Measurements from ENCODE around the gene CABP1.

- TF ChIP-seq ZNF324 (CRISPR knock-in tag; IDR thresholded peaks at IDR 0.05) (no peak), MLLT1 (IDR thresholded peaks at IDR 0.05) (no peak), FOXK2 (conservative IDR thresholded peaks at IDR 0.05 in 1 of 2, IDR thresholded peaks at IDR 0.05 in 1 of 2; ENCODE audit: low read depth in 2 of 2) (no peak), CTCF (IDR thresholded peaks at IDR 0.05 in 2 of 3, conservative IDR thresholded peaks at IDR 0.05 in 1 of 3; ENCODE audit: insufficient read depth in 2 of 3, low read depth in 1 of 3, low read length in 3 of 3) (no peak), ZNF639 (CRISPR knock-in tag; conservative IDR thresholded peaks at IDR 0.05 in 1 of 2, IDR thresholded peaks at IDR 0.05 in 1 of 2) (no peak), SRF (CRISPR knock-in tag; IDR thresholded peaks at IDR 0.05) (no peak), ZBTB7A (IDR thresholded peaks at IDR 0.05; ENCODE audit: borderline replicate concordance, control insufficient read depth, low read depth, low read length) (no peak), NFYB (IDR thresholded peaks at IDR 0.05; ENCODE audit: extremely low read depth, insufficient read length) (no peak), HSF4 (CRISPR knock-in tag; IDR thresholded peaks at IDR 0.05; ENCODE audit: borderline replicate concordance) (no peak), ZFP36 (IDR thresholded peaks at IDR 0.05; ENCODE audit: low read depth, low read length, partially characterized antibody) (no peak), ZNF77 (CRISPR knock-in tag; IDR thresholded peaks at IDR 0.05) (no peak)
- TF ChIP-seq, protein P1, sequence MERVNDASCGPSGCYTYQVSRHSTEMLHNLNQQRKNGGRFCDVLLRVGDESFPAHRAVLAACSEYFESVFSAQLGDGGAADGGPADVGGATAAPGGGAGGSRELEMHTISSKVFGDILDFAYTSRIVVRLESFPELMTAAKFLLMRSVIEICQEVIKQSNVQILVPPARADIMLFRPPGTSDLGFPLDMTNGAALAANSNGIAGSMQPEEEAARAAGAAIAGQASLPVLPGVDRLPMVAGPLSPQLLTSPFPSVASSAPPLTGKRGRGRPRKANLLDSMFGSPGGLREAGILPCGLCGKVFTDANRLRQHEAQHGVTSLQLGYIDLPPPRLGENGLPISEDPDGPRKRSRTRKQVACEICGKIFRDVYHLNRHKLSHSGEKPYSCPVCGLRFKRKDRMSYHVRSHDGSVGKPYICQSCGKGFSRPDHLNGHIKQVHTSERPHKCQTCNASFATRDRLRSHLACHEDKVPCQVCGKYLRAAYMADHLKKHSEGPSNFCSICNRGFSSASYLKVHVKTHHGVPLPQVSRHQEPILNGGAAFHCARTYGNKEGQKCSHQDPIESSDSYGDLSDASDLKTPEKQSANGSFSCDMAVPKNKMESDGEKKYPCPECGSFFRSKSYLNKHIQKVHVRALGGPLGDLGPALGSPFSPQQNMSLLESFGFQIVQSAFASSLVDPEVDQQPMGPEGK (CRISPR knock-in tag; IDR thresholded peaks at IDR 0.05; ENCODE audit: borderline replicate concordance), result no peak
- TF ChIP-seq, protein P2, sequence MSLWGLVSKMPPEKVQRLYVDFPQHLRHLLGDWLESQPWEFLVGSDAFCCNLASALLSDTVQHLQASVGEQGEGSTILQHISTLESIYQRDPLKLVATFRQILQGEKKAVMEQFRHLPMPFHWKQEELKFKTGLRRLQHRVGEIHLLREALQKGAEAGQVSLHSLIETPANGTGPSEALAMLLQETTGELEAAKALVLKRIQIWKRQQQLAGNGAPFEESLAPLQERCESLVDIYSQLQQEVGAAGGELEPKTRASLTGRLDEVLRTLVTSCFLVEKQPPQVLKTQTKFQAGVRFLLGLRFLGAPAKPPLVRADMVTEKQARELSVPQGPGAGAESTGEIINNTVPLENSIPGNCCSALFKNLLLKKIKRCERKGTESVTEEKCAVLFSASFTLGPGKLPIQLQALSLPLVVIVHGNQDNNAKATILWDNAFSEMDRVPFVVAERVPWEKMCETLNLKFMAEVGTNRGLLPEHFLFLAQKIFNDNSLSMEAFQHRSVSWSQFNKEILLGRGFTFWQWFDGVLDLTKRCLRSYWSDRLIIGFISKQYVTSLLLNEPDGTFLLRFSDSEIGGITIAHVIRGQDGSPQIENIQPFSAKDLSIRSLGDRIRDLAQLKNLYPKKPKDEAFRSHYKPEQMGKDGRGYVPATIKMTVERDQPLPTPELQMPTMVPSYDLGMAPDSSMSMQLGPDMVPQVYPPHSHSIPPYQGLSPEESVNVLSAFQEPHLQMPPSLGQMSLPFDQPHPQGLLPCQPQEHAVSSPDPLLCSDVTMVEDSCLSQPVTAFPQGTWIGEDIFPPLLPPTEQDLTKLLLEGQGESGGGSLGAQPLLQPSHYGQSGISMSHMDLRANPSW (CRISPR knock-in tag; IDR thresholded peaks at IDR 0.05), result no peak
These were observed 56.9 kb downstream of the CABP1 start for GRCh38 chr12:120697344-120697743.
